COLO829 (cell line): Measurements from ENCODE around the gene ADAMTSL1.

ENCODE experiments used
- DNase-seq: peaks from one replicate; pipeline ENCODE4 v3.0.0; 2012; ENCODE audit warnings: low spot score

The ADAMTSL1 gene

DNA sequence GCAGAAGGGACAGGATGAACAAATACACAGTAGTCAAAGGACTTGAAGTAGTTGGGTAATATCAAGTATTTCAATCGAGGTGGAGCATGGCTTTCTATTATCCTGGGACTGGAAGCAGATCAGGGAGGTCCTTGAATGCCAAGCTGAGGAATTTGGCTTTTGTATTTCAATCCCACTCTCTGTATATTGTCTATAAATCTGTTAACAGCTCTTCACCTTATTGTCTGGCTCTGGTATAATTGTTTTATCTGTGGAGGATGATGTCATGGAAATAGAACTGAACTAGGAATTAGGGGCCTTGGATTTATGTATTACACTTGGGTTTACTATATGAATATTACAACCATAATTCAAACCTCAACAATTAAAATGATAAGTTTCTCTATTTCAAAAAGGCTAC lies 6.3 kb upstream of the ADAMTSL1 start:
- DNase-seq = no peak

- DNase-seq = no peak
Measured at GRCh38 chr9:18472435-18472834, 1.5 kb upstream of the ADAMTSL1 start.

GRCh38 chr9:18472841-18473251 lies 1.1 kb upstream of the ADAMTSL1 start:
- no peak for DNase-seq

GRCh38 chr9:18474783-18475182 lies 830 bp downstream of the ADAMTSL1 start:
- no peak for DNase-seq

- no peak for DNase-seq
Measured at GRCh38 chr9:18477121-18477660, 3.2 kb downstream of the ADAMTSL1 start.

GRCh38 chr9:18477719-18478118 lies 3.8 kb downstream of the ADAMTSL1 start:
- DNase-seq = no peak

- no peak for DNase-seq
Measured at GRCh38 chr9:18478501-18479361, 4.8 kb downstream of the ADAMTSL1 start.

- no peak for DNase-seq
Measured at GRCh38 chr9:18479405-18479804, 5.5 kb downstream of the ADAMTSL1 start.

- DNase-seq = no peak
Measured at GRCh38 chr9:18480662-18481093, 6.7 kb downstream of the ADAMTSL1 start.

GRCh38 chr9:18482371-18482770 lies 8.4 kb downstream of the ADAMTSL1 start:
- no peak for DNase-seq

DNA sequence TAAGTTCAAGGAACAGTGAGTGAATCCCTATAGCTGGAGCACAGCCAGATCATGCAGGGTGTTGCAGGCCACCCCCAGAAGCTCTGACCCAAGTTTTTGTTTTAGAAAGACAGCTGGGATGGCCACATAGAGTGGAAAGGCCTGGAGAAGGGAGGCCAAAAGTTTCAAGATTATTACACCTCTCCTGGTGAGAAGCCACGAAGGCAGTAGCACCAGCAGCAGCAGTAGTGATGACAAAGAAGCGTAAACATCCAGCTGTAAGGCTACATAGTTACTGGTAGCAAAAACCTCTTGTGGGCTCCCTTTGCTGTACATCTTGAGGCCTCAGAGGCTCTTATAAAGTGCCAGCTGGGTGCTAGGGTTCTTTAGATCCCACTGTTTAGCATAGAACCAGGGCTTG lies 11.8 kb downstream of the ADAMTSL1 start:
- no peak for DNase-seq

- DNase-seq = no peak
Measured at GRCh38 chr9:18487611-18488010, 13.7 kb downstream of the ADAMTSL1 start.

DNA sequence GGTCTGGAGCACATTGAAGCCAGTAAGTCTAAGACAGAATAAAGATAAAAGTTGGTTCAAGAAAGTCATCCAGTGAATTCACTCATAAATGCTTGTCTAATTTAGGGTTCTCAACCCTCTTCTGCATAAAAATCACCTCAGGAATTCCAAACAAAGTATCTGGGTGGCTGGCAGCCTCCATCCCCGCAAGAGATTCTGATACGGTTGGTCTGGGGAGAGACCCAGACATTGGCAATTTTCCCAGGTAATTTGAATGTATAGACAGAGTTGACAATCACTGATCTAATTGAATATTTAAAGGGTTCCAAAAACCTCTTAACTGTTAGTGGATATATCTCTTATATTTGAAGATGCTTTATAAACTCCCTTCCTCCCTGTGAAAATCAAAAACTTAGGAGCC lies 14.9 kb downstream of the ADAMTSL1 start:
- no peak for DNase-seq

DNA sequence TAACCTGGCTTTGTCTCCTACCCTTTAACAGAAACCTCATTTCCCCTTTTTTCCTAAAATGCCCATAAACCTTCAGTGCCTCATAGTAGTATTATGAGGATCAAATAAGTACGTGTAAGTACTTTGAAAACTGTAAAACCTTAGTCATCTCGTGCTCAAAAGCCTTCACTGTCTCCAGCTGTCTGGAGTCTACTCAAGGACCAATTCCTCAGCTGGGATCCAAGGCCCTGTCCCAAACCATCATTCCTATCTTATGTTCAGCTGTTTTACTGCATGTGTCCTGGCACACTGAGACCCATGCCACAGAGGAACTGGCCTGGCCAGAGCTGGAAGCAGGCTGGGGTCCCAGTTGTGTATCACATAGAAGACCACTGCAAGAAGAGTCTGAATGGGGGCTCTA lies 15.9 kb downstream of the ADAMTSL1 start:
- DNase-seq = no peak

- no peak for DNase-seq
Measured at GRCh38 chr9:18490641-18491370, 16.9 kb downstream of the ADAMTSL1 start.

- DNase-seq = no peak
Measured at GRCh38 chr9:18492612-18493011, 18.7 kb downstream of the ADAMTSL1 start.

GRCh38 chr9:18493451-18493993 lies 19.6 kb downstream of the ADAMTSL1 start:
- DNase-seq = no peak

GRCh38 chr9:18495065-18495464 lies 21.1 kb downstream of the ADAMTSL1 start:
- no peak for DNase-seq

GRCh38 chr9:18496256-18497000 lies 22.5 kb downstream of the ADAMTSL1 start:
- DNase-seq = no peak

- no peak for DNase-seq
Measured at GRCh38 chr9:18499062-18499461, 25.1 kb downstream of the ADAMTSL1 start.

DNA sequence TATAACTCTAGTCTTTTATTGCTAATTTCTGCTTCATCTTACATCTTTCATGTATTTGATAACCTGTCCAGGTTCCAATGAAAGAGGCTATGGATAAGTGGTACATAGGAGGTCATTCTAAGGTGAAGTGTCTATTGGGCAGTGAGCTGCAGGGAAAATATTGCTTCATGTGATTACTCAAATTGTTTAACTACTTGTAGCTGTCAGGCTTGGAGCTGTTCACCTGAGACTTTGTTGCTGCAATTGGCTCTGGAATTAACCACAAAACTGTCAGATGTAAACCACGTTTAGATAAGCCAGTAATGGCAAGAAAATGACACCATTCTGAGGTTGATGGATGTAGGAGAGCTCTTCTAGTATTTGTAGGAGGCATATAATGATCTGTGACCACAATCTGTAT lies 26.0 kb downstream of the ADAMTSL1 start:
- no peak for DNase-seq

DNA sequence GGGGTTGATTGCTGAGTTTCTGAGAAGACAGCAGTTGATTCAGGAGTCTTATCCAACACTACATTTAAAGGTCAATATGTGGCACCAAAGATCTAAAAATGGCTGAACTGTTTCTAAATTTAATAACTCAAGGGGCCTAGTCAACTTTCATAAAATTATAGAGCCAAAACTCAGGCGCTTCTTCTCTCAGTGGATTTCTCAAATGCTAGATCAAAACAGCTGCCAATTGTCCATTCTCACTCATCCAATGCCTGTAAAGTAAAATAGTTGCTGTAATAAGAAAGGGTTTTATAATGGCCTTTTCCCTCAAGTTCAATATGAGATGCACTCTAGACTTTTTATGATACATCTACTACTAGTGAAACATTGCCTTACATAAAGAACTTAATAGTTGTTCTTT lies 26.5 kb downstream of the ADAMTSL1 start:
- DNase-seq = no peak
